ENCODE measurements around the gene PRXL2A. TPM values are rescaled to one million over a fixed set of nuclear protein-coding genes. Genes with fewer than 3 reads are reported as not detected.
"Not testable (repeated sequence)": the region's sequence is repeated elsewhere in the genome, so short reads cannot be mapped to it uniquely, and the experiment has no call there.

The PRXL2A gene
- total RNA-seq, 2 experiments from 2014 or later: not detected

DNA sequence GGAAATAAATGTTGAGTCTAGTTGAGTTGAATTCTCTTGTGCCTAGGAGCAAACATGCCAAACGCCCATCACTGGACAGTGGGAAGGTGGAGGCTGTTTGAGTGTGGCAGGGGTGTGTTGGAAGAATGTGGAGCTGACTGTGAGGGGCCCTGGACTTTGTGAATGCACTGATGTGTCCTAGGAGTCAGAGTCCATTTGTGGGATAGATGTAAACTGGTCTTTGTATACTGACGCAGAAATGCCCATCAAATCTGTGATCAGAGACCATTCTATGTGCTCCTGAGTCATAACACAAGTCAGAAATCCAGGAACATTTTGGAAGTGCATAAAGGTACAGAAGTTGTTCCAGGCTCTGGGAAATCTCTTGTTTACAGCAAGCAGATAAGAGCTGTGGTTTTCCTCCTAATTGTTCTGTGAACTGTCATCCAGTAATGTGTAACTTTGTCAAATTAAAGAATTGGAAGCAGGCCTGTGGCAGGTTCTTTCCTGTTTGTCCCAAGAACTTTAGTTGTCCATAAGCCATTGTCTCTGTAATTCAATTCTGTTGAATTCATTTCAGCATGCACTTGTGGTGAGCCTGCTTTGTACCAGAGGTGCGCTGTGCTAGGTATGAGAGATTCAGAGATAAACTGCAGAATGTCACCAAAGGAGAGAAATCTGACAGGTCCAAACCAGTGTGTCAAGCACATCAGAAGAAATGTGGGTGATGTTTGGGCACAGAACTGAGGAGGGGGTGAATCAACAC is 7.6 kb downstream of the PRXL2A start:
- intact Hi-C loops (cut with micrococcal nuclease; ENCODE audit: unreplicated experiment): no loop called here
- no TSS peak for BruUV-seq (replicated peaks)
- no peak overlapping the region for H3K4me2 ChIP-seq (ENCODE audit: low read length)
- POLR2A ChIA-PET: no interaction called here
- no peaks in the 10 kb centered on the region for H3K9me2 ChIP-seq (ENCODE audit: insufficient read depth, low read length)
- no peaks in the 10 kb centered on the region for H3K9me3 ChIP-seq (ENCODE audit: low read length)
- H3K4me1 ChIP-seq (ENCODE audit: insufficient read depth, low read length, poor library complexity, severe bottlenecking): no peaks in the 10 kb centered on the region
- no peak for DNase-seq (ENCODE audit: low spot score)
- no peaks in the 10 kb centered on the region for H3K79me2 ChIP-seq (ENCODE audit: insufficient read depth, low read depth, low read length)
- H2AFZ ChIP-seq (ENCODE audit: low read length): no peak overlapping the region
- H3K27ac ChIP-seq (ENCODE audit: low read depth, low read length, poor library complexity, severe bottlenecking): no peak overlapping the region
- H3K4me3 ChIP-seq (ENCODE audit: low read depth, low read length, poor library complexity, severe bottlenecking): no peak overlapping the region
- H3K36me3 ChIP-seq (ENCODE audit: insufficient read depth, low read length): no peaks in the 10 kb centered on the region
- TF ChIP-seq EZH2phosphoT487 (IDR thresholded peaks at IDR 0.05; ENCODE audit: borderline replicate concordance, low read depth, low read length): no peak
- TF ChIP-seq, protein P1, sequence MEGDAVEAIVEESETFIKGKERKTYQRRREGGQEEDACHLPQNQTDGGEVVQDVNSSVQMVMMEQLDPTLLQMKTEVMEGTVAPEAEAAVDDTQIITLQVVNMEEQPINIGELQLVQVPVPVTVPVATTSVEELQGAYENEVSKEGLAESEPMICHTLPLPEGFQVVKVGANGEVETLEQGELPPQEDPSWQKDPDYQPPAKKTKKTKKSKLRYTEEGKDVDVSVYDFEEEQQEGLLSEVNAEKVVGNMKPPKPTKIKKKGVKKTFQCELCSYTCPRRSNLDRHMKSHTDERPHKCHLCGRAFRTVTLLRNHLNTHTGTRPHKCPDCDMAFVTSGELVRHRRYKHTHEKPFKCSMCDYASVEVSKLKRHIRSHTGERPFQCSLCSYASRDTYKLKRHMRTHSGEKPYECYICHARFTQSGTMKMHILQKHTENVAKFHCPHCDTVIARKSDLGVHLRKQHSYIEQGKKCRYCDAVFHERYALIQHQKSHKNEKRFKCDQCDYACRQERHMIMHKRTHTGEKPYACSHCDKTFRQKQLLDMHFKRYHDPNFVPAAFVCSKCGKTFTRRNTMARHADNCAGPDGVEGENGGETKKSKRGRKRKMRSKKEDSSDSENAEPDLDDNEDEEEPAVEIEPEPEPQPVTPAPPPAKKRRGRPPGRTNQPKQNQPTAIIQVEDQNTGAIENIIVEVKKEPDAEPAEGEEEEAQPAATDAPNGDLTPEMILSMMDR (conservative IDR thresholded peaks at IDR 0.05; ENCODE audit: low read length): no peak
- H4K20me1 ChIP-seq (ENCODE audit: insufficient read depth, low read length): no peaks in the 10 kb centered on the region
- CTCF ChIA-PET (ENCODE audit: unreplicated experiment): no interaction called here

DNA sequence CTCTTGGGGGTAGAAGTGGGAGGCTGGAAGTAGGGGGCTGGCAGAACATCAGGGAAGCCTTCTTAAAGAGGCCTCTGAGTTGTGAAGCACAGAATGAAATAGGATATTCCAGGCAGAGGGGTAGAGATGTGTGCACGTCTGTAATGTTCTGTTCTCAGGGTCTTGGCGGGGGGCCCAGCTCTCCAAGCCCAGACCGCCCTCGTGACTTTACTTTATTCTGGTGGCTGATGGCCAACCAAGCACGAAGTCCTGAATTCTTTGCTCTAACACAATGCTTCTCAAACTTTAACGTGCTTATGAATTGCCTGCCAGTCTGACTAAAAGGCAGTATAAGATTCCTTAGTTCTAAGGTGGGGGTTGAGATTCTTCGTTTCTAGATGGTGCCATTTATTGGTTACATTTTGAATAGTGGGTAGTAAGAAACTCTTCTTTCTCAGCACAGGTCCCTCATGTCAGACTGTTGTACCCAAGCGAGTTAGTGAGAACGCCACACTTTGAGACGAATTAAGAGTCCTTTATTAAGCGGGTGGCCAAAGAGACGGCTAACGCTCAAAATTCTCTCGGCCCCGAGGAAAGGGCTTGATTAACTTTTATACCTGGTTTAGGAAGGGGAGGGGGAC is 8.2 kb downstream of the PRXL2A start:
- Histone ChIP-seq H2AFZ (ENCODE audit: low read length) (no peak overlapping the region), H3K4me1 (ENCODE audit: insufficient read depth, low read length, poor library complexity, severe bottlenecking) (peaks cover 5% of the 10 kb centered on the region), H3K4me2 (ENCODE audit: low read length) (no peak overlapping the region), H3K36me3 (ENCODE audit: insufficient read depth, low read length) (no peaks in the 10 kb centered on the region), H3K27ac (ENCODE audit: low read depth, low read length, poor library complexity, severe bottlenecking) (no peak overlapping the region), H3K79me2 (ENCODE audit: insufficient read depth, low read depth, low read length) (no peaks in the 10 kb centered on the region), H4K20me1 (ENCODE audit: insufficient read depth, low read length) (no peaks in the 10 kb centered on the region), H3K9me3 (ENCODE audit: low read length) (no peaks in the 10 kb centered on the region), H3K9me2 (ENCODE audit: insufficient read depth, low read length) (no peaks in the 10 kb centered on the region), H3K4me3 (ENCODE audit: low read depth, low read length, poor library complexity, severe bottlenecking) (no peak overlapping the region)
- no peak for TF ChIP-seq EZH2phosphoT487 (IDR thresholded peaks at IDR 0.05; ENCODE audit: borderline replicate concordance, low read depth, low read length)
- TF ChIP-seq, protein P1 (conservative IDR thresholded peaks at IDR 0.05; ENCODE audit: low read length): no peak
- intact Hi-C loops (cut with micrococcal nuclease; ENCODE audit: unreplicated experiment): no loop called here
- POLR2A ChIA-PET: no interaction called here
- no peak for DNase-seq (ENCODE audit: low spot score)
- CTCF ChIA-PET (ENCODE audit: unreplicated experiment): no interaction called here
- no TSS peak for BruUV-seq (replicated peaks)

DNA sequence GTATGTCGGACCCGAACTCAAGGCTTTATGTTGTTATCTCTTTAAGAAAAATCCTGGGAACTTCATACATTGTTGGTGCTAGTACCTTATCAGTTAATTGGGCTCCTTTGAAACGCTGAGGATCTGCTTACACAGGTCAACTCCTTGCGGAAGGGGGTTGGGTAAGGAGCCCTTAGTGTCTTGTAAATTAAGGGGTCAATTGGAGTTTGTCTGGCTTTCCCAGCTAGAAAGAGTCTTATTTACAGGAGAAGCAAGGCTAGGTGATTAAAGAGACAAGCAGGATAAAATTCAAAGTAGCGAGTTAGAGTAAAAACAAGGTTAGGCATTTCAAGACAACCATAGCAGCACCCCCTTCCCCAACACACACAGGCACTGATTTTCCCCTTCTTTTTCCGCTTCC is 8.9 kb downstream of the PRXL2A start:
- peaks cover 12% of the 10 kb centered on the region for H3K4me1 ChIP-seq (ENCODE audit: insufficient read depth, low read length, poor library complexity, severe bottlenecking)
- intact Hi-C loops (cut with micrococcal nuclease; ENCODE audit: unreplicated experiment); H3K9me2 ChIP-seq (ENCODE audit: insufficient read depth, low read length); H3K27ac ChIP-seq (ENCODE audit: low read depth, low read length, poor library complexity, severe bottlenecking); DNase-seq (ENCODE audit: low spot score); H3K4me3 ChIP-seq (ENCODE audit: low read depth, low read length, poor library complexity, severe bottlenecking); BruUV-seq (replicated peaks); H3K79me2 ChIP-seq (ENCODE audit: insufficient read depth, low read depth, low read length); CTCF ChIA-PET (ENCODE audit: unreplicated experiment); H4K20me1 ChIP-seq (ENCODE audit: insufficient read depth, low read length); H2AFZ ChIP-seq (ENCODE audit: low read length); H3K36me3 ChIP-seq (ENCODE audit: insufficient read depth, low read length); H3K9me3 ChIP-seq (ENCODE audit: low read length); H3K4me2 ChIP-seq (ENCODE audit: low read length); POLR2A ChIA-PET: not testable (repeated sequence)
